Endothelial cell of umbilical vein (primary cell): ENCODE measurements around the gene CEP85. TPM values are rescaled to one million over a fixed set of nuclear protein-coding genes. Genes with fewer than 3 reads are reported as not detected.

Experiments
- BruUV-seq: library from RNA; stranded (reverse); fragments of 400-500 nt; replicated peaks from 2 replicates; lab custom pipeline; 2021; lab: Mats Ljungman, UMichigan
- CTCF ChIA-PET: fragments of 300-600, 350-600 bp; sonication (Branson Sonifier 250); formaldehyde crosslinking; loops from one replicate; lab custom pipeline; 2021; ENCODE audit warnings: antibody characterized with exemption, inconsistent platforms; lab: Charles Lee
- POLR2A ChIA-PET: fragments of 300-600, 350-600 bp; sonication (Branson Sonifier 250); formaldehyde crosslinking; loops from one replicate; lab custom pipeline; 2021; ENCODE audit warnings: antibody characterized with exemption, inconsistent platforms; lab: Charles Lee
- DNase-seq: peaks from one replicate; pipeline ENCODE4 v3.0.0-alpha.2; 2011; ENCODE audit warnings: low read depth, low spot score
- FAIRE-seq: peaks from 2 replicates; lab custom pipeline; 2011; peaks lifted over from hg19 to GRCh38; lab: Jason Lieb, UNC
- H2AFZ ChIP-seq: 2 replicates; pipeline ENCODE4 v1.6.0; 2012; ENCODE audit warnings: low read depth, low read length, control low read depth, inconsistent platforms
- H3K27ac ChIP-seq: 2 replicates; pipeline ENCODE4 v1.5.1; 2011; ENCODE audit warnings: low read depth, mild to moderate bottlenecking, control low read depth, low read length, moderate library complexity; ENCODE audit not compliant: insufficient read depth
- H3K27me3 ChIP-seq, 2 experiments: 2 replicates each; pipeline versions ENCODE4 v1.6.0 to v1.6.1; 2011; ENCODE audit warnings: low read length in 2 of 2, mixed read lengths in 1 of 2; ENCODE audit not compliant: control insufficient read depth in 2 of 2, insufficient read depth in 2 of 2
- H3K36me3 ChIP-seq, 2 experiments: 2 replicates in 1 of 2; 3 replicates in 1 of 2; pipeline ENCODE4 v1.5.1; 2011; ENCODE audit warnings: low read length in 2 of 2, mild to moderate bottlenecking in 1 of 2, moderate library complexity in 1 of 2; ENCODE audit not compliant: control insufficient read depth in 2 of 2, insufficient read depth in 2 of 2; ENCODE audit errors: extremely low read depth in 1 of 2
- H3K4me1 ChIP-seq: 3 replicates; pipeline ENCODE4 v1.5.1; 2011; ENCODE audit warnings: mild to moderate bottlenecking, low read length; ENCODE audit not compliant: control insufficient read depth, insufficient read depth; ENCODE audit errors: extremely low read depth
- H3K4me2 ChIP-seq: 2 replicates; pipeline ENCODE4 v1.6.1; 2011; ENCODE audit warnings: low read length, control low read depth, mixed read lengths; ENCODE audit not compliant: insufficient read depth
- H3K4me3 ChIP-seq, 3 experiments: fragments of 200-600 bp in 1 of 3; sonication (generic), shearing (Covaris generic) in 1 of 3; replicated peaks in 1 of 3; 2 replicates each; pipeline ENCODE4 v1.5.1; 2011 to 2016; ENCODE audit warnings: control low read depth in 3 of 3, low read length in 3 of 3, mild to moderate bottlenecking in 2 of 3, inconsistent platforms in 1 of 3, low read depth in 1 of 3, moderate library complexity in 1 of 3; ENCODE audit not compliant: insufficient read depth in 1 of 3
- H3K79me2 ChIP-seq: 2 replicates; pipeline ENCODE4 v1.6.0; 2012; ENCODE audit warnings: low read length, inconsistent platforms; ENCODE audit not compliant: control insufficient read depth, insufficient read depth
- H3K9ac ChIP-seq: replicated peaks from 2 replicates; pipeline ENCODE3; 2011; ENCODE audit warnings: low read length, control low read depth; ENCODE audit not compliant: insufficient read depth; ENCODE audit errors: extremely low read depth
- H3K9me1 ChIP-seq: replicated peaks from 3 replicates; pipeline ENCODE4 v1.6.0; 2011; ENCODE audit warnings: mild to moderate bottlenecking, low read length; ENCODE audit not compliant: control insufficient read depth, insufficient read depth; ENCODE audit errors: extremely low read depth
- H3K9me3 ChIP-seq: replicated peaks from 2 replicates; pipeline ENCODE4 v1.5.1; 2012; ENCODE audit warnings: low read length, inconsistent platforms; ENCODE audit not compliant: control insufficient read depth, insufficient read depth
- H4K20me1 ChIP-seq: replicated peaks from 2 replicates; pipeline ENCODE3; 2011; ENCODE audit warnings: mild to moderate bottlenecking, low read length; ENCODE audit not compliant: control insufficient read depth, insufficient read depth; ENCODE audit errors: extremely low read depth
- CTCF ChIP-seq, 2 donors: IDR thresholded peaks; 1 replicate in 1 of 2; 2 replicates in 1 of 2; pipeline ENCODE4 v1.5.1; 2011; ENCODE audit warnings: low read length in 2 of 2, mild to moderate bottlenecking in 2 of 2, moderate library complexity in 2 of 2, control low read depth in 1 of 2, inconsistent platforms in 1 of 2, low read depth in 1 of 2; ENCODE audit not compliant: insufficient read depth in 1 of 2; ENCODE audit errors: extremely low read depth in 1 of 2
- EZH2 ChIP-seq: IDR thresholded peaks from 2 replicates; pipeline ENCODE4 v1.6.1; 2012; ENCODE audit warnings: borderline replicate concordance, low read depth, mild to moderate bottlenecking, moderate library complexity, low read length, inconsistent platforms; ENCODE audit not compliant: severe bottlenecking
- FOS ChIP-seq: IDR thresholded peaks from 2 replicates; pipeline ENCODE4 v1.6.1; 2011; ENCODE audit warnings: mild to moderate bottlenecking, low read length, moderate library complexity, borderline replicate concordance; ENCODE audit not compliant: insufficient read depth
- GATA2 ChIP-seq: IDR thresholded peaks from 2 replicates; pipeline ENCODE4 v1.7.0; 2011; ENCODE audit warnings: low read depth, mild to moderate bottlenecking, moderate library complexity, mixed read lengths, low read length; ENCODE audit not compliant: insufficient read length, insufficient read depth
- JUN ChIP-seq: IDR thresholded peaks from 2 replicates; pipeline ENCODE4 v1.6.1; 2011; ENCODE audit warnings: borderline replicate concordance, low read depth; ENCODE audit not compliant: insufficient read length, insufficient read depth
- MAX ChIP-seq: IDR thresholded peaks from 2 replicates; pipeline ENCODE4 v1.6.1; 2011; ENCODE audit not compliant: insufficient read depth, insufficient read length
- MYC ChIP-seq: IDR thresholded peaks from one replicate; pipeline ENCODE4 v1.6.1; 2011; ENCODE audit warnings: mild to moderate bottlenecking, low read depth, low read length
- POLR2A ChIP-seq: IDR thresholded peaks from 2 replicates; pipeline ENCODE4 v1.6.1; 2012; ENCODE audit warnings: low read depth, mild to moderate bottlenecking, control low read depth, low read length
- POLR2AphosphoS5 ChIP-seq: IDR thresholded peaks from 2 replicates; pipeline ENCODE4 v1.6.1; 2012; ENCODE audit warnings: low read depth, mild to moderate bottlenecking, control low read depth, low read length, moderate library complexity; ENCODE audit not compliant: insufficient read depth
- dilution Hi-C: fragments of 300-500 bp; cut with MboI; formaldehyde crosslinking; loops from one replicate; pipeline ENCODE4 v1.15.0; 2019; ENCODE audit warnings: low sequenced_read_pairs; ENCODE audit not compliant: extremely low pct_ligation_motif_present
- intact Hi-C: fragments of 100-400 bp; cut with micrococcal nuclease; formaldehyde crosslinking; loops from one replicate; pipeline ENCODE4 v1.10.0; 2022
- polyA plus RNA-seq, 4 experiments: library from polyadenylated mRNA; depleted of rRNA in 3 of 4; stranded (reverse) in 3 of 4; unstranded in 1 of 4; fragments of >200 nt; gene quantifications; 2 replicates each; pipeline versions ENCODE4 v1.2.1 to v1.2.3, GENCODE V29; 2011 to 2012; ENCODE audit warnings: missing spikeins in 1 of 4
- total RNA-seq: library from RNA; stranded (reverse); gene quantifications from 2 replicates; pipeline ENCODE4 v1.2.3, GENCODE V29; 2021

CEP85 gene
- total and polyA plus RNA-seq, 2 donors (not counting 3 experiments of a cell fraction or from before 2014, with no cell fraction given): 15.2 to 17.8 TPM

- H4K20me1 ChIP-seq: no peaks in the 10 kb centered on the region
- H3K27ac ChIP-seq: no peak overlapping the region
- POLR2A ChIA-PET: no interaction called here
- H2AFZ ChIP-seq: no peak overlapping the region
- H3K4me3 ChIP-seq: no peak overlapping the region
- DNase-seq (no peak), FAIRE-seq (no peak)
- intact Hi-C loops: no loop called here
- TF ChIP-seq POLR2AphosphoS5 (no peak), EZH2 (no peak)
- no peaks in the 10 kb centered on the region for H3K9me1 ChIP-seq
- H3K9me3 ChIP-seq: no peaks in the 10 kb centered on the region
- no peaks in the 10 kb centered on the region for H3K36me3 ChIP-seq
- CTCF ChIA-PET: interaction anchor here (1.2 to 7.4 kb wide), 5 partner anchors 12 to 147 kb away, joined by 3 to 132 read pairs (median 7); partner anchors contain the start of genes SH3BGRL3 and ZNF593
- no TSS peak for BruUV-seq
- no peaks in the 10 kb centered on the region for H3K79me2 ChIP-seq
- H3K27me3 ChIP-seq: peaks cover 2 to 7% of the 10 kb centered on the region in 2 experiments
- no peak overlapping the region for H3K4me2 ChIP-seq
- H3K4me1 ChIP-seq: no peaks in the 10 kb centered on the region
- no peak overlapping the region for H3K9ac ChIP-seq
- dilution Hi-C loops: no loop called here
Observed at GRCh38 chr1:26317146-26317545, 83.1 kb downstream of the CEP85 start.

- no peaks in the 10 kb centered on the region for H4K20me1 ChIP-seq
- no peak within 1 kb of the TSS for H2AFZ ChIP-seq
- FAIRE-seq: no peak
- H3K9me3 ChIP-seq: no peaks in the 10 kb centered on the region
- H3K27ac ChIP-seq: no peak within 1 kb of the TSS
- intact Hi-C loops: no loop called here
- no peak for TF ChIP-seq MYC
- TF ChIP-seq POLR2AphosphoS5: no peak
- no peak for TF ChIP-seq EZH2
- TF ChIP-seq MAX: no peak
- TF ChIP-seq GATA2: no peak
- TF ChIP-seq POLR2A: no peak
- no peak for TF ChIP-seq FOS
- TF ChIP-seq JUN: no peak
- no peak for TF ChIP-seq CTCF (IDR thresholded peaks at IDR 0.05; ENCODE audit: extremely low read depth in 1 of 2, insufficient read depth in 1 of 2, low read depth in 1 of 2, low read length in 2 of 2)
- dilution Hi-C loops: no loop called here
- no peak within 1 kb of the TSS for H3K4me3 ChIP-seq
- H3K4me1 ChIP-seq: no peaks in the 10 kb centered on the region
- H3K4me2 ChIP-seq: no peak within 1 kb of the TSS
- peaks cover 2 to 7% of the 10 kb centered on the region in 2 experiments for H3K27me3 ChIP-seq
- ChIA-PET POLR2A (no interaction called here), CTCF (interaction anchor here (0.8 to 7.4 kb wide), 7 partner anchors 10 to 148 kb away, joined by 3 to 132 read pairs (median 7); partner anchors contain the start of genes C1orf232, SH3BGRL3, ZNF593 and ZNF593OS)
- no peak for DNase-seq
- H3K9ac ChIP-seq: no peak within 1 kb of the TSS
- no peaks in the 10 kb centered on the region for H3K79me2 ChIP-seq
- H3K9me1 ChIP-seq: no peaks in the 10 kb centered on the region
- no TSS peak for BruUV-seq
- H3K36me3 ChIP-seq: no peaks in the 10 kb centered on the region
Observed at GRCh38 chr1:26317612-26318337, 83.8 kb downstream of the CEP85 start, which contains the start of gene CD52. CD52 (plus strand) TSS chr1:26317958; CDS start chr1:26318018, 60 bp downstream.
